HepG2 (cell line): ENCODE measurements around the gene CFAP73. TPM values are rescaled to one million over a fixed set of nuclear protein-coding genes. Genes with fewer than 3 reads are reported as not detected.
A peak's percentile ranks its signal among the peaks of the same experiment; 100 is the strongest.

ENCODE experiments used
- AKAP8 ChIP-seq: sonication (generic); formaldehyde crosslinking; IDR thresholded peaks from 2 replicates; pipeline ENCODE4 v1.5.1; 2020; ENCODE audit warnings: mild to moderate bottlenecking, missing genetic modification reagents
- BRF2 ChIP-seq: sonication (generic); formaldehyde crosslinking; IDR thresholded peaks from 2 replicates; pipeline ENCODE4 v1.8.1; 2022; ENCODE audit warnings: mild to moderate bottlenecking, missing genetic modification reagents
- CBFB ChIP-seq: sonication (generic); formaldehyde crosslinking; IDR thresholded peaks from 2 replicates; pipeline ENCODE4 v1.4.0; 2020; ENCODE audit warnings: missing genetic modification reagents
- CREB1 ChIP-seq, 2 experiments: fragments of 450-650 bp in 1 of 2; IDR thresholded peaks; 2 replicates each; pipeline ENCODE4 v1.6.1; 2016 to 2017; ENCODE audit warnings: control low read depth in 1 of 2, mild to moderate bottlenecking in 1 of 2, missing compliant biosample characterization in 1 of 2, missing genetic modification characterization in 1 of 2
- GMEB2 ChIP-seq: IDR thresholded peaks from 2 replicates; pipeline ENCODE4 v1.6.1; 2016; ENCODE audit warnings: missing biosample characterization, missing genetic modification reagents, low read depth
- HES4 ChIP-seq: sonication (generic); formaldehyde crosslinking; IDR thresholded peaks from 2 replicates; pipeline ENCODE4 v1.9.0; 2021; ENCODE audit warnings: mild to moderate bottlenecking, missing genetic modification reagents, borderline replicate concordance
- MAFG ChIP-seq: sonication (generic); formaldehyde crosslinking; IDR thresholded peaks from 2 replicates; pipeline ENCODE4 v1.5.1; 2020; ENCODE audit warnings: mild to moderate bottlenecking, missing genetic modification reagents
- NCOA5 ChIP-seq: sonication (generic); formaldehyde crosslinking; IDR thresholded peaks from 2 replicates; pipeline ENCODE4 v1.4.0; 2020; ENCODE audit warnings: missing genetic modification reagents
- PLRG1 ChIP-seq: fragments of 450-650 bp; conservative IDR thresholded peaks from 2 replicates; pipeline ENCODE4 v1.6.1; 2016
- POLR2AphosphoS2 ChIP-seq: IDR thresholded peaks from 2 replicates; pipeline ENCODE4 v1.6.1; 2011; ENCODE audit warnings: low read depth, low read length, improper control_type of control experiment
- REST ChIP-seq, 2 experiments: IDR thresholded peaks; 2 replicates each; pipeline ENCODE4 v1.6.1; 2011 to 2012; ENCODE audit warnings: low read length in 2 of 2, borderline replicate concordance in 1 of 2, low read depth in 1 of 2, mild to moderate bottlenecking in 1 of 2, moderate library complexity in 1 of 2
- SMARCC2 ChIP-seq: fragments of 450-650 bp; IDR thresholded peaks from 2 replicates; pipeline ENCODE4 v1.6.1; 2017; ENCODE audit warnings: antibody characterized with exemption, mild to moderate bottlenecking
- SNAPC5 ChIP-seq: sonication (generic); formaldehyde crosslinking; IDR thresholded peaks from 2 replicates; pipeline ENCODE4 v1.8.1; 2023; ENCODE audit warnings: mild to moderate bottlenecking, missing genetic modification reagents, borderline replicate concordance
- TFDP2 ChIP-seq: sonication (generic); formaldehyde crosslinking; IDR thresholded peaks from 2 replicates; pipeline ENCODE4 v1.4.0; 2020; ENCODE audit warnings: missing genetic modification reagents
- ZNF20 ChIP-seq: sonication (generic); formaldehyde crosslinking; IDR thresholded peaks from 2 replicates; pipeline ENCODE4 v1.4.0; 2020; ENCODE audit warnings: mild to moderate bottlenecking, moderate library complexity, missing genetic modification reagents
- ZNF24 ChIP-seq: fragments of 450-650 bp; IDR thresholded peaks from 2 replicates; pipeline ENCODE4 v1.6.1; 2017; ENCODE audit warnings: antibody characterized with exemption, mild to moderate bottlenecking
- ZNF597 ChIP-seq: sonication (generic); formaldehyde crosslinking; IDR thresholded peaks from 2 replicates; pipeline ENCODE4 v1.5.0; 2020; ENCODE audit warnings: missing genetic modification reagents
- ZNF704 ChIP-seq: sonication (generic); formaldehyde crosslinking; IDR thresholded peaks from 2 replicates; pipeline ENCODE4 v1.8.1; 2023; ENCODE audit warnings: mild to moderate bottlenecking, inconsistent platforms, moderate library complexity, missing genetic modification reagents, borderline replicate concordance
- polyA plus RNA-seq, 8 experiments: library from polyadenylated mRNA; depleted of rRNA in 3 of 8; stranded (reverse) in 7 of 8; unstranded in 1 of 8; fragments of >200 nt; fragmentation: Illumina TruSeq in 4 of 8; extraction: Trizol in 4 of 8; gene quantifications; 2 replicates each; pipeline versions ENCODE4 v1.2.1 to v1.2.3, GENCODE V29; 2011 to 2016; ENCODE audit warnings: low read depth in 4 of 8, missing spikeins in 1 of 8, mixed read lengths in 1 of 8; ENCODE audit not compliant: insufficient read depth in 1 of 8
- total RNA-seq, 5 experiments: library from RNA; depleted of rRNA; stranded (reverse); fragments of >200 nt; fragmentation: Illumina TruSeq; extraction: Trizol; gene quantifications; 2 replicates each; pipeline ENCODE4 v1.2.3, GENCODE V29; 2016; ENCODE audit warnings: low read depth in 1 of 5

CFAP73 gene
- total and polyA plus RNA-seq, 2 of the 13 experiments (the other 11 are each of a cell fraction or from before 2014, with no cell fraction given), result not detected

GRCh38 chr12:113185180-113186032, 35.9 kb downstream of the CFAP73 start, which contains the start of the genes DDX54 and RITA1 (continued):
- 0 out of 2 replicates have a peak, but pooled peaks have one; percentile 46 for TF ChIP-seq TFDP2 (CRISPR knock-in tag)
- TF ChIP-seq HES4 (CRISPR knock-in tag), result peak; percentile 45
- TF ChIP-seq MAFG (CRISPR knock-in tag), result no peak
- TF ChIP-seq SNAPC5 (CRISPR knock-in tag), result no peak
- TF ChIP-seq POLR2AphosphoS2, result no peak
- peak; percentile 55 for TF ChIP-seq CBFB (CRISPR knock-in tag)
- TF ChIP-seq CREB1 (IDR thresholded peaks at IDR 0.05), result peak; percentile 52; the same call in 1 of the 2 replicates
- no peak for TF ChIP-seq CREB1 (CRISPR knock-in tag; IDR thresholded peaks at IDR 0.05)
- TF ChIP-seq ZNF24, result no peak
- no peak for TF ChIP-seq PLRG1
- TF ChIP-seq ZNF597, result no peak
- no peak for TF ChIP-seq NCOA5 (CRISPR knock-in tag)
- TF ChIP-seq AKAP8 (CRISPR knock-in tag), result no peak
- TF ChIP-seq GMEB2, result peak; percentile 42; the same call in 1 of the 2 replicates
- peak; percentile 21; the same call in 1 of the 2 replicates for TF ChIP-seq BRF2 (CRISPR knock-in tag)
- TF ChIP-seq SMARCC2, result no peak
- no peak; a peak in 1 of 4 replicates for TF ChIP-seq REST (IDR thresholded peaks at IDR 0.05; ENCODE audit: borderline replicate concordance in 1 of 2, low read depth in 1 of 2, low read length in 2 of 2)
- 0 out of 2 replicates have a peak, but pooled peaks have one; percentile 45 for TF ChIP-seq ZNF20 (CRISPR knock-in tag)
- 0 out of 2 replicates have a peak, but pooled peaks have one; percentile 86 for TF ChIP-seq ZNF704 (CRISPR knock-in tag)
